B cell (primary cell): ENCODE data around the gene NEUROG2. TPM values are rescaled to one million over a fixed set of nuclear protein-coding genes. Genes with fewer than 3 reads are reported as not detected.
"Not testable (repeated sequence)": the region's sequence is repeated elsewhere in the genome, so short reads cannot be mapped to it uniquely, and the experiment has no call there.

ENCODE experiments used
- ATAC-seq: fragments of 200-7000 bp; cut with Tn5 transposase; one replicate; pipeline ENCODE4 v1.10.0; 2021; ENCODE audit warnings: low read depth, mild to moderate bottlenecking, moderate number of reproducible peaks, moderate library complexity
- CTCF ChIA-PET: fragments of 350-600 bp; sonication (Branson Sonifier 250); formaldehyde crosslinking; loops from one replicate; lab custom pipeline; 2021; ENCODE audit warnings: antibody characterized with exemption, inconsistent platforms; lab: Charles Lee
- POLR2A ChIA-PET: fragments of 350-600 bp; sonication (Branson Sonifier 250); formaldehyde crosslinking; loops from one replicate; lab custom pipeline; 2021; ENCODE audit warnings: antibody characterized with exemption; lab: Charles Lee
- DNase-seq: peaks from one replicate; pipeline ENCODE4 v3.0.0; 2013
- H2AFZ ChIP-seq: 2 replicates; pipeline ENCODE4 v1.6.1; 2012; ENCODE audit warnings: mild to moderate bottlenecking, low read depth, low read length; ENCODE audit not compliant: insufficient read depth, poor library complexity, severe bottlenecking
- H3K27ac ChIP-seq, 2 donors: 1 replicate in 1 of 2; 2 replicates in 1 of 2; pipeline ENCODE4 v1.5.1; 2012 to 2013; ENCODE audit warnings: low read length in 2 of 2, mild to moderate bottlenecking in 2 of 2, moderate library complexity in 1 of 2
- H3K27me3 ChIP-seq, 4 experiments: fragments of 200-600 bp in 1 of 4; sonication (generic) in 1 of 4; replicated peaks in 1 of 4; 1 replicate in 2 of 4; 2 replicates in 2 of 4; pipeline versions ENCODE4 v1.6.1 to v1.7.0; 2013 to 2016; ENCODE audit warnings: low read length in 3 of 4, mild to moderate bottlenecking in 2 of 4, mixed read lengths in 1 of 4, moderate library complexity in 1 of 4; ENCODE audit not compliant: insufficient read depth in 4 of 4, control insufficient read depth in 3 of 4; ENCODE audit errors: control extremely low read depth in 1 of 4
- H3K36me3 ChIP-seq, 2 experiments: replicated peaks in 1 of 2; 1 replicate in 1 of 2; 2 replicates in 1 of 2; pipeline versions ENCODE4 v1.6.1 to v1.7.1; 2013; ENCODE audit warnings: low read length in 1 of 2; ENCODE audit not compliant: insufficient read depth in 2 of 2, control insufficient read depth in 1 of 2; ENCODE audit errors: control extremely low read depth in 1 of 2, extremely low read depth in 1 of 2
- H3K4me1 ChIP-seq, 2 donors: fragments of 200-600 bp in 1 of 2; sonication (generic) in 1 of 2; 1 replicate in 1 of 2; 2 replicates in 1 of 2; pipeline versions ENCODE4 v1.5.1 to v1.6.1; 2013 to 2017; ENCODE audit warnings: low read length in 2 of 2; ENCODE audit not compliant: control insufficient read depth in 2 of 2, insufficient read depth in 2 of 2
- H3K4me2 ChIP-seq: replicated peaks from 2 replicates; pipeline ENCODE3; 2012; ENCODE audit warnings: mild to moderate bottlenecking, low read depth, low read length; ENCODE audit not compliant: poor library complexity, severe bottlenecking
- H3K4me3 ChIP-seq, 5 experiments: fragments of 200-600 bp in 1 of 5; sonication (generic) in 1 of 5; 1 replicate in 3 of 5; 2 replicates in 2 of 5; pipeline versions ENCODE4 v1.5.1 to v1.7.0; 2011 to 2016; ENCODE audit warnings: low read length in 4 of 5, mild to moderate bottlenecking in 4 of 5, low read depth in 2 of 5, control low read depth in 1 of 5, moderate library complexity in 1 of 5; ENCODE audit not compliant: insufficient read depth in 1 of 5; ENCODE audit errors: control extremely low read depth in 1 of 5, extremely low read depth in 1 of 5
- H3K79me2 ChIP-seq: fragments of 200-600 bp; sonication (generic); one replicate; pipeline ENCODE4 v1.6.0; 2016; ENCODE audit warnings: low read length; ENCODE audit not compliant: control insufficient read depth, insufficient read depth
- H3K9ac ChIP-seq: fragments of 200-600 bp; sonication (generic); 2 replicates; pipeline ENCODE4 v1.6.1; 2017; ENCODE audit warnings: mild to moderate bottlenecking, low read length, moderate library complexity
- H3K9me3 ChIP-seq, 3 donors: one replicate each; pipeline versions ENCODE4 v1.6.1 to v1.7.1; 2013; ENCODE audit warnings: low read length in 2 of 3; ENCODE audit not compliant: control insufficient read depth in 2 of 3, insufficient read depth in 1 of 3; ENCODE audit errors: control extremely low read depth in 1 of 3
- H4K20me1 ChIP-seq: 2 replicates; pipeline ENCODE4 v1.6.0; 2012; ENCODE audit warnings: mild to moderate bottlenecking, low read length; ENCODE audit not compliant: insufficient read depth, control insufficient read depth, poor library complexity, severe bottlenecking
- H3K27ac Mint-ChIP-seq: one replicate; pipeline ENCODE4 v1.8.0; 2021; ENCODE audit warnings: mixed read lengths
- H3K27me3 Mint-ChIP-seq: one replicate; pipeline ENCODE4 v1.8.0; 2021; ENCODE audit warnings: mixed read lengths
- H3K4me1 Mint-ChIP-seq: one replicate; pipeline ENCODE4 v1.8.0; 2021; ENCODE audit warnings: mixed read lengths
- H3K4me3 Mint-ChIP-seq: one replicate; pipeline ENCODE4 v1.8.0; 2021; ENCODE audit warnings: mixed read lengths
- H3K9me3 Mint-ChIP-seq: one replicate; pipeline ENCODE4 v1.8.0; 2022; ENCODE audit warnings: mixed read lengths; ENCODE audit not compliant: insufficient read depth
- CTCF ChIP-seq: fragments of 200-600 bp; IDR thresholded peaks from one replicate; pipeline ENCODE4 v1.8.0; 2022; ENCODE audit warnings: antibody characterized with exemption, mild to moderate bottlenecking
- EZH2 ChIP-seq: IDR thresholded peaks from 2 replicates; pipeline ENCODE4 v1.6.1; 2012; ENCODE audit warnings: borderline replicate concordance, low read depth, mild to moderate bottlenecking, moderate library complexity, low read length; ENCODE audit not compliant: insufficient read depth, poor library complexity, severe bottlenecking
- WGBS: methylation state at CpG from one replicate; pipeline ENCODE4 v1.1.5; 2013; ENCODE audit warnings: missing lambda C conversion rate; ENCODE audit not compliant: insufficient coverage; 5-methylcytosine and 5-hydroxymethylcytosine counted together
- intact Hi-C: fragments of 100-400 bp; cut with micrococcal nuclease; formaldehyde crosslinking; loops from one replicate; pipeline ENCODE4 v1.10.0; 2022
- polyA plus RNA-seq: library from polyadenylated mRNA; depleted of rRNA; stranded (reverse); fragments of >200 nt; gene quantifications from 2 replicates; pipeline ENCODE4 v1.2.3, GENCODE V29; 2012
- total RNA-seq, 2 donors: library from RNA; stranded (reverse); fragments of 120-200 nt in 1 of 2; gene quantifications; 1 replicate in 1 of 2; 2 replicates in 1 of 2; pipeline versions ENCODE4 v1.2.3 to v1.2.4, GENCODE V29; 2013 to 2022

NEUROG2 gene
- total and polyA plus RNA-seq, 2 donors (not counting 1 experiment from before 2014, with no cell fraction given), result not detected

DNA sequence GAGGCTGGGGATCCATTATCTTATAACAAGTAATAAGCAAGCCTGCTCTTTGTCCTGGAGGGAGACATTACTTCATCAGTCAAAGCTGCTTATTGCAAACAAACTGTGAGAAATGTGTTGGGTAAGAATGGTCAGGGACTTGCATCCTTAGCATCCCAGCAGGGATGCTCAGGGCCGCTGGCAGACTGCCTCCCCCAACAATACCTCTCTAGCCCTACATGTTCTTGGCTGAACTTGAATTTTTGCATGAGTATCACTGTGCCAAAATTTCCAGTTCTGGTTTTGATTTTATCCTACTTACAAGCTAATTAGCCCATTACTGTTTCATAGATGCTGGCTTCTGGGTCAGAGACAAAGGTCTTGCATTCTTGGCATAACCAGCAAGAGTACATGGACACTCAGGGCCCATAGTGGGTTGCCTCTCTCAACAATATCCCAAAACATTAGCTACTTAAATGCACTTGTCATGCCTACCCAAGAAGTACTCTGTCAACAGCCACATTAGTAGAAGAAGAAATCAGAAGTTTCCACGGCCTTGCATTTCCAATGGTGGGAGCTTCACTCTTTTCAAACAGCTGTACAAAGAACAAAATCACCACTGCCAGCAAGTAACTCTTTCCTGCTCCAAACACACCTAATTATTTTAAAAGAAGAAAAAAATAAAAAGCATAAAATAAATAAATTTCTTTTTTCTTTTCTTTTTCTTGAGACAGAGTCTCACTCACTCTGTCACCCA, 41.9 kb upstream of the NEUROG2 start:
- H3K4me3 Mint-ChIP-seq, result no peak overlapping the region
- no peaks in the 10 kb centered on the region for H4K20me1 ChIP-seq
- no peak overlapping the region for H3K9ac ChIP-seq
- WGBS, result 100% methylated on average over 1 of the region's 2 CpGs
- no peaks in the 10 kb centered on the region for H3K36me3 ChIP-seq
- no peak overlapping the region for H3K4me2 ChIP-seq
- peaks cover 14% of the 10 kb centered on the region for H3K4me1 Mint-ChIP-seq
- no peaks in the 10 kb centered on the region for H3K27me3 Mint-ChIP-seq
- DNase-seq (no peak), ATAC-seq (no peak)
- H3K27ac Mint-ChIP-seq, result no peak overlapping the region
- no peak overlapping the region for H3K4me3 ChIP-seq
- peaks cover 8 to 12% of the 10 kb centered on the region in 2 donors for H3K4me1 ChIP-seq
- no peak overlapping the region for H2AFZ ChIP-seq
- TF ChIP-seq CTCF (no peak), EZH2 (no peak)
- H3K27ac ChIP-seq, result no peak overlapping the region
- H3K79me2 ChIP-seq, result no peaks in the 10 kb centered on the region
- POLR2A ChIA-PET, result no interaction called here
- H3K9me3 ChIP-seq, result no peaks in the 10 kb centered on the region
- H3K27me3 ChIP-seq, result no peaks in the 10 kb centered on the region
- intact Hi-C loops, result no loop called here
- CTCF ChIA-PET, result no interaction called here
- H3K9me3 Mint-ChIP-seq, result no peaks in the 10 kb centered on the region

DNA sequence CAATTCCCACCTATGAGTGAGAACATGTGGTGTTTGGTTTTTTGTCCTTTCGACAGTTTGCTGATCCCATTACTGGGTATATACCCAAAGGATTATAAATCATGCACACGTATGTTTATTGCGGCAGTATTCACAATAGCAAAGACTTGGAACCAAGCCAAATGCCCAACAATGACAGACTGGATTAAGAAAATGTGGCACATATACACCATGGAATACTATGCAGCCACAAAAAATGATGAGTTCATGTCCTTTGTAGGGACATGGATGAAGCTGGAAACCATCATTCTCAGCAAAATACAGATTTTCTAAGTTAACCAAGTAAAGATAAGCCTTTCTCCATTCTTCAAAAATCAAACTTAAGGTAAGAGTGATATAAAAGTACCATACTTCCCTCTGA, 38.3 kb upstream of the NEUROG2 start:
- H3K4me3 Mint-ChIP-seq, H3K27me3 Mint-ChIP-seq, intact Hi-C loops, H3K4me2 ChIP-seq, H3K9me3 ChIP-seq, H3K4me3 ChIP-seq, H2AFZ ChIP-seq, POLR2A ChIA-PET, H3K79me2 ChIP-seq, H3K27ac ChIP-seq, ATAC-seq, H3K27me3 ChIP-seq, DNase-seq, H3K9ac ChIP-seq, H3K4me1 Mint-ChIP-seq, H3K9me3 Mint-ChIP-seq, H4K20me1 ChIP-seq, H3K27ac Mint-ChIP-seq, H3K4me1 ChIP-seq, H3K36me3 ChIP-seq: not testable (repeated sequence)
- CTCF ChIA-PET, result interaction anchor here (1.3 kb wide), 1 partner anchor 30 kb away, joined by 4 read pairs; no protein-coding TSS in a partner anchor
- WGBS, result no CpG with 5 or more reads among the region's 3 CpGs
